Subcutaneous abdominal adipose tissue (tissue), 5 donors: Measurements from ENCODE around the gene PNMA8C.

Experiments used
- H3K27ac ChIP-seq: one replicate; pipeline ENCODE4 v1.7.0; 2013; ENCODE audit warnings: low read depth, mild to moderate bottlenecking, inconsistent platforms, low read length, moderate library complexity
- H3K27me3 ChIP-seq, 5 donors: one replicate each; pipeline ENCODE4 v1.7.0; 2013; ENCODE audit warnings: low read length in 5 of 5, inconsistent platforms in 1 of 5; ENCODE audit not compliant: control insufficient read depth in 5 of 5, insufficient read depth in 4 of 5
- H3K36me3 ChIP-seq, 5 donors: one replicate each; pipeline ENCODE4 v1.7.0; 2013; ENCODE audit warnings: low read length in 5 of 5; ENCODE audit not compliant: control insufficient read depth in 5 of 5, insufficient read depth in 5 of 5
- H3K4me1 ChIP-seq, 5 donors: one replicate each; pipeline ENCODE4 v1.7.0; 2013; ENCODE audit warnings: low read length in 5 of 5, mild to moderate bottlenecking in 3 of 5, moderate library complexity in 1 of 5; ENCODE audit not compliant: control insufficient read depth in 5 of 5, insufficient read depth in 5 of 5
- H3K4me3 ChIP-seq, 5 donors: one replicate each; pipeline ENCODE4 v1.7.0; 2013; ENCODE audit warnings: low read length in 5 of 5, low read depth in 1 of 5
- H3K9ac ChIP-seq, 5 donors: one replicate each; pipeline ENCODE4 v1.7.0; 2013; ENCODE audit warnings: low read length in 5 of 5, mild to moderate bottlenecking in 4 of 5, moderate library complexity in 3 of 5
- H3K9me3 ChIP-seq, 5 donors: one replicate each; pipeline ENCODE4 v1.7.0; 2013; ENCODE audit warnings: low read length in 5 of 5; ENCODE audit not compliant: control insufficient read depth in 5 of 5
- donor health status: healthy.
- donor health status: healthy.
- donor health status: healthy.
- donor health status: healthy.
- donor health status: healthy.

Gene PNMA8C

GRCh38 chr19:46428239-46429135 is at the start of gene PNMA8C:
Gene PNMA8C (minus strand): TSS chr19:46428936. CDS start chr19:46428359, 577 bp downstream.
- H3K4me3 ChIP-seq: peak within 1 kb of the TSS in 3 of 5 donors; percentile 6 to 29 (median 23)
- peaks cover 0 to 45% (median 17%) of the 10 kb centered on the region in 5 donors for H3K27me3 ChIP-seq
- H3K36me3 ChIP-seq: no peaks in the 10 kb centered on the region
- H3K4me1 ChIP-seq: peaks cover 0 to 20% (median 18%) of the 10 kb centered on the region in 5 donors
- no peaks in the 10 kb centered on the region for H3K9me3 ChIP-seq
- peak within 1 kb of the TSS in 1 of 5 donors; percentile 25 for H3K9ac ChIP-seq
- no peak within 1 kb of the TSS for H3K27ac ChIP-seq

GRCh38 chr19:46475986-46476385 is 47.2 kb upstream of the PNMA8C start:
- no peak overlapping the region for H3K27ac ChIP-seq
- peaks cover 0 to 7% (median 5%) of the 10 kb centered on the region in 5 donors for H3K27me3 ChIP-seq
- peaks cover 2 to 24% (median 11%) of the 10 kb centered on the region in 5 donors for H3K4me1 ChIP-seq
- no peaks in the 10 kb centered on the region for H3K36me3 ChIP-seq
- no peaks in the 10 kb centered on the region for H3K9me3 ChIP-seq
- no peak overlapping the region for H3K9ac ChIP-seq
- no peak overlapping the region for H3K4me3 ChIP-seq

- Histone ChIP-seq H3K27me3 (peaks cover 0 to 9% (median 3%) of the 10 kb centered on the region in 5 donors), H3K4me1 (peaks cover 2 to 20% (median 14%) of the 10 kb centered on the region in 5 donors), H3K36me3 (no peaks in the 10 kb centered on the region), H3K9ac (no peak overlapping the region), H3K9me3 (no peaks in the 10 kb centered on the region), H3K27ac (no peak overlapping the region), H3K4me3 (no peak overlapping the region)
Measured at GRCh38 chr19:46474211-46474610, 45.5 kb upstream of the PNMA8C start.

- H3K27ac ChIP-seq: no peak overlapping the region
- no peaks in the 10 kb centered on the region for H3K9me3 ChIP-seq
- peaks cover 0 to 9% (median 3%) of the 10 kb centered on the region in 5 donors for H3K27me3 ChIP-seq
- H3K4me3 ChIP-seq: no peak overlapping the region
- H3K4me1 ChIP-seq: peaks cover 2 to 20% (median 14%) of the 10 kb centered on the region in 5 donors
- H3K36me3 ChIP-seq: no peaks in the 10 kb centered on the region
- no peak overlapping the region for H3K9ac ChIP-seq
Measured at GRCh38 chr19:46472592-46472991, 43.9 kb upstream of the PNMA8C start.

- H3K9ac ChIP-seq: peak overlapping the region in 2 of 5 donors; percentile 4 to 65
Measured at GRCh38 chr19:46471811-46472543, 43.2 kb upstream of the PNMA8C start.

GRCh38 chr19:46471116-46471733 is 42.5 kb upstream of the PNMA8C start, which contains the start of gene PNMA8A:
Gene PNMA8A (minus strand): TSS chr19:46471563. CDS start chr19:46471035, 528 bp downstream.
- Histone ChIP-seq H3K27ac (no peak within 1 kb of the TSS), H3K36me3 (no peaks in the 10 kb centered on the region), H3K4me3 (peak within 1 kb of the TSS; percentile 22 to 62 (median 48)), H3K27me3 (peaks cover 0 to 9% (median 3%) of the 10 kb centered on the region in 5 donors), H3K4me1 (peaks cover 2 to 21% (median 18%) of the 10 kb centered on the region in 5 donors), H3K9ac (peak within 1 kb of the TSS in 3 of 5 donors; percentile 4 to 65 (median 6)), H3K9me3 (no peaks in the 10 kb centered on the region)

More at GRCh38 chr19:46471811-46472543, 43.2 kb upstream of the PNMA8C start:
- H3K27me3 ChIP-seq: peaks cover 0 to 9% (median 3%) of the 10 kb centered on the region in 5 donors
- no peaks in the 10 kb centered on the region for H3K36me3 ChIP-seq
- H3K9me3 ChIP-seq: no peaks in the 10 kb centered on the region
- no peak overlapping the region for H3K27ac ChIP-seq
- peak overlapping the region; percentile 22 to 62 (median 48) for H3K4me3 ChIP-seq
- H3K4me1 ChIP-seq: peaks cover 2 to 20% (median 14%) of the 10 kb centered on the region in 5 donors

GRCh38 chr19:46470376-46470775 is 41.6 kb upstream of the PNMA8C start:
- Histone ChIP-seq H3K4me1 (peaks cover 2 to 21% (median 18%) of the 10 kb centered on the region in 5 donors), H3K9ac (no peak overlapping the region), H3K27me3 (peaks cover 0 to 9% (median 3%) of the 10 kb centered on the region in 5 donors), H3K36me3 (no peaks in the 10 kb centered on the region), H3K27ac (no peak overlapping the region), H3K9me3 (no peaks in the 10 kb centered on the region), H3K4me3 (no peak overlapping the region)

- H3K4me3 ChIP-seq: no peak overlapping the region
- peaks cover 2 to 21% (median 18%) of the 10 kb centered on the region in 5 donors for H3K4me1 ChIP-seq
- peaks cover 0 to 9% (median 3%) of the 10 kb centered on the region in 5 donors for H3K27me3 ChIP-seq
- no peak overlapping the region for H3K9ac ChIP-seq
- no peaks in the 10 kb centered on the region for H3K36me3 ChIP-seq
- H3K9me3 ChIP-seq: no peaks in the 10 kb centered on the region
- no peak overlapping the region for H3K27ac ChIP-seq
Measured at GRCh38 chr19:46469541-46470185, 40.9 kb upstream of the PNMA8C start.

- Histone ChIP-seq H3K27me3 (peaks cover 0 to 4% (median 0%) of the 10 kb centered on the region in 5 donors), H3K9ac (no peak overlapping the region), H3K4me1 (peaks cover 1 to 17% (median 8%) of the 10 kb centered on the region in 5 donors), H3K36me3 (no peaks in the 10 kb centered on the region), H3K4me3 (no peak overlapping the region), H3K27ac (no peak overlapping the region), H3K9me3 (no peaks in the 10 kb centered on the region)
Measured at GRCh38 chr19:46466536-46467196, 37.9 kb upstream of the PNMA8C start.
